K562 (cell line): ENCODE data around the gene COPS6. TPM values are rescaled to one million over a fixed set of nuclear protein-coding genes. Genes with fewer than 3 reads are reported as not detected.
A peak's percentile ranks its signal among the peaks of the same experiment; 100 is the strongest.

Experiments
- ATAC-seq: fragments of 200-7000 bp; cut with Tn5 transposase; 3 replicates; pipeline ENCODE4 v1.9.1; 2020; ENCODE audit warnings: moderate library complexity
- BruUV-seq: library from RNA; stranded (reverse); fragments of 400-500 nt; replicated peaks from 2 replicates; lab custom pipeline; 2021; lab: Mats Ljungman, UMichigan
- CTCF ChIA-PET: fragments of 300-600 bp; formaldehyde crosslinking; extraction: SDS; loops from one replicate; lab custom pipeline; 2021; ENCODE audit warnings: low intra/inter-chr PET ratio; lab: Yijun Ruan, JAX
- POLR2A ChIA-PET: fragments of 300-600, 350-650 bp; sonication (Branson Sonifier 250); formaldehyde crosslinking; extraction: SDS; loops from one replicate; lab custom pipeline; 2021; ENCODE audit warnings: antibody characterized with exemption, inconsistent platforms; lab: Yijun Ruan, JAX
- DNase-seq, 4 experiments: peaks; one replicate each; pipeline versions ENCODE4 v3.0.0 to v3.0.0-alpha.2; 2011 to 2018; ENCODE audit warnings: low spot score in 3 of 4, mixed read lengths in 3 of 4; ENCODE audit errors: extremely low read depth in 1 of 4
- FAIRE-seq: peaks from 2 replicates; lab custom pipeline; 2011; peaks lifted over from hg19 to GRCh38; lab: Jason Lieb, UNC
- H2AFZ ChIP-seq: 2 replicates; pipeline ENCODE4 v1.6.0; 2011; ENCODE audit warnings: low read depth, low read length, control low read depth, inconsistent platforms
- H3K27ac ChIP-seq: fragments of 200-600 bp; 3 replicates; pipeline ENCODE4 v1.8.0; 2011; ENCODE audit warnings: low read depth, mild to moderate bottlenecking, control low read depth, inconsistent platforms, low read length, moderate library complexity, mixed read lengths; ENCODE audit errors: extremely low read depth
- H3K27me3 ChIP-seq, 2 experiments: fragments of 300-600 bp in 1 of 2; 2 replicates in 1 of 2; 3 replicates in 1 of 2; pipeline versions ENCODE4 v1.6.0 to v1.8.0; 2011; ENCODE audit warnings: inconsistent platforms in 2 of 2, low read length in 2 of 2, mild to moderate bottlenecking in 1 of 2, mixed read lengths in 1 of 2, moderate library complexity in 1 of 2; ENCODE audit not compliant: control insufficient read depth in 2 of 2, insufficient read depth in 2 of 2
- H3K36me3 ChIP-seq: fragments of 300-600 bp; 3 replicates; pipeline ENCODE4 v1.8.0; 2011; ENCODE audit warnings: mild to moderate bottlenecking, low read length, inconsistent platforms; ENCODE audit not compliant: control insufficient read depth, insufficient read depth
- H3K4me1 ChIP-seq, 2 experiments: fragments of 200-600 bp in 1 of 2; replicated peaks in 1 of 2; 2 replicates in 1 of 2; 3 replicates in 1 of 2; pipeline versions ENCODE4 v1.5.1 to v1.8.0; 2011; ENCODE audit warnings: inconsistent platforms in 2 of 2, low read length in 2 of 2, mild to moderate bottlenecking in 1 of 2, mixed read lengths in 1 of 2, moderate library complexity in 1 of 2; ENCODE audit not compliant: control insufficient read depth in 2 of 2, insufficient read depth in 2 of 2
- H3K4me2 ChIP-seq: 2 replicates; pipeline ENCODE4 v1.6.1; 2011; ENCODE audit warnings: low read length, control low read depth, inconsistent platforms, mixed read lengths; ENCODE audit not compliant: insufficient read depth
- H3K4me3 ChIP-seq: fragments of 200-600 bp; sonication (generic), shearing (Covaris generic); 2 replicates; pipeline ENCODE4 v1.5.1; 2016; ENCODE audit warnings: control low read depth, inconsistent platforms
- H3K79me2 ChIP-seq: fragments of 200-600 bp; 3 replicates; pipeline ENCODE4 v1.8.0; 2011; ENCODE audit warnings: low read length, inconsistent platforms; ENCODE audit not compliant: control insufficient read depth, insufficient read depth
- H3K9ac ChIP-seq, 2 experiments: 2 replicates each; pipeline versions ENCODE4 v1.6.0 to v1.6.1; 2011; ENCODE audit warnings: low read depth in 2 of 2, low read length in 2 of 2, control low read depth in 1 of 2, inconsistent platforms in 1 of 2, mild to moderate bottlenecking in 1 of 2, mixed read lengths in 1 of 2; ENCODE audit not compliant: insufficient read depth in 1 of 2
- H3K9me1 ChIP-seq: one replicate; pipeline ENCODE4 v1.6.0; 2011; ENCODE audit warnings: inconsistent platforms, mild to moderate bottlenecking, low read length, moderate library complexity; ENCODE audit not compliant: control insufficient read depth, insufficient read depth
- H3K9me3 ChIP-seq: replicated peaks from 2 replicates; pipeline ENCODE4 v1.5.1; 2011; ENCODE audit warnings: low read depth, low read length, inconsistent platforms; ENCODE audit not compliant: control insufficient read depth, insufficient read depth
- H4K20me1 ChIP-seq: replicated peaks from 2 replicates; pipeline ENCODE4 v1.6.1; 2011; ENCODE audit warnings: low read length, inconsistent platforms, mixed read lengths; ENCODE audit not compliant: control insufficient read depth, insufficient read depth
- ARID1B ChIP-seq: fragments of 450-650 bp; IDR thresholded peaks from 2 replicates; pipeline ENCODE4 v1.6.1; 2016; ENCODE audit warnings: antibody characterized with exemption, mild to moderate bottlenecking, inconsistent platforms
- CBFA2T2 ChIP-seq: fragments of 450-650 bp; conservative IDR thresholded peaks from 2 replicates; pipeline ENCODE4 v1.6.1; 2017; ENCODE audit warnings: mild to moderate bottlenecking
- CBFA2T3 ChIP-seq: fragments of 450-650 bp; IDR thresholded peaks from 2 replicates; pipeline ENCODE4 v1.6.1; 2017
- DACH1 ChIP-seq: fragments of 450-650 bp; IDR thresholded peaks from 2 replicates; pipeline ENCODE4 v1.6.1; 2018; ENCODE audit not compliant: partially characterized antibody
- ETV1 ChIP-seq: fragments of 450-650 bp; conservative IDR thresholded peaks from 2 replicates; pipeline ENCODE4 v1.6.1; 2016; ENCODE audit warnings: missing genetic modification characterization, control low read depth, low read depth, missing compliant biosample characterization
- ETV5 ChIP-seq: sonication (generic); formaldehyde crosslinking; IDR thresholded peaks from 2 replicates; pipeline ENCODE4 v1.4.0; 2020; ENCODE audit warnings: low read depth, mild to moderate bottlenecking, missing genetic modification reagents
- KDM1A ChIP-seq, 2 experiments: fragments of 450-650 bp; IDR thresholded peaks; 2 replicates each; pipeline ENCODE4 v1.6.1; 2016; ENCODE audit warnings: mild to moderate bottlenecking in 2 of 2
- MAFF ChIP-seq: IDR thresholded peaks from 2 replicates; pipeline ENCODE4 v1.6.1; 2012; ENCODE audit warnings: low read length, improper control_type of control experiment
- NCOR1 ChIP-seq: fragments of 450-650 bp; IDR thresholded peaks from 2 replicates; pipeline ENCODE4 v1.6.1; 2016; ENCODE audit warnings: mild to moderate bottlenecking, moderate library complexity
- NFE2 ChIP-seq: IDR thresholded peaks from 2 replicates; pipeline ENCODE4 v1.6.1; 2014; ENCODE audit warnings: antibody characterized with exemption, low read depth
- RCOR1 ChIP-seq, 2 experiments: IDR thresholded peaks; 2 replicates each; pipeline ENCODE4 v1.6.1; 2012; ENCODE audit warnings: low read depth in 2 of 2, low read length in 2 of 2, borderline replicate concordance in 1 of 2, improper control_type of control experiment in 1 of 2
- SIRT6 ChIP-seq: IDR thresholded peaks from one replicate; pipeline ENCODE4 v1.6.1; 2012; ENCODE audit warnings: low read depth, mild to moderate bottlenecking, control low read depth, inconsistent platforms, low read length, moderate library complexity
- SOX6 ChIP-seq: fragments of 450-650 bp; IDR thresholded peaks from 2 replicates; pipeline ENCODE4 v1.6.1; 2014; ENCODE audit warnings: mild to moderate bottlenecking
- TAL1 ChIP-seq: fragments of 450-650 bp; IDR thresholded peaks from 2 replicates; pipeline ENCODE4 v1.6.1; 2016; ENCODE audit warnings: mild to moderate bottlenecking
- TCF3 ChIP-seq: sonication (generic); formaldehyde crosslinking; IDR thresholded peaks from 2 replicates; pipeline ENCODE4 v1.4.0; 2020; ENCODE audit warnings: mild to moderate bottlenecking, missing genetic modification reagents
- ZNF589 ChIP-seq: fragments of 200-800 bp; sonication (Bioruptor generic); IDR thresholded peaks from 2 replicates; pipeline ENCODE4 v1.6.1; 2016; ENCODE audit warnings: low read depth, missing genetic modification characterization, missing compliant biosample characterization
- WGBS: fragments of 100-300 bp; shearing (Covaris generic); methylation state at CpG from one replicate; pipeline ENCODE4 v1.1.6; 2016; ENCODE audit warnings: low coverage, mixed read lengths; ENCODE audit not compliant: insufficient coverage; ENCODE audit errors: missing lambda C conversion rate; 5-methylcytosine and 5-hydroxymethylcytosine counted together
- in situ Hi-C: fragments of 300-500 bp; cut with MboI; formaldehyde crosslinking; loops from 4 replicates; pipeline ENCODE4 v1.15.0; 2018; ENCODE audit warnings: inconsistent platforms, mixed read lengths
- intact Hi-C: fragments of 100-400 bp; cut with micrococcal nuclease; formaldehyde crosslinking; loops from 2 replicates; pipeline ENCODE4 v1.14.2; 2022
- polyA plus RNA-seq, 8 experiments: library from polyadenylated mRNA; depleted of rRNA in 4 of 8; stranded (reverse) in 5 of 8; unstranded in 3 of 8; fragments of >200 nt; fragmentation: Nextera tagmentation in 2 of 8; fragmentation: Illumina TruSeq in 1 of 8; extraction: Ambion mirVana in 2 of 8; extraction: Trizol in 1 of 8; gene quantifications; 2 replicates each; pipeline versions ENCODE4 v1.2.1 to v1.2.3, GENCODE V29; 2011 to 2014; ENCODE audit warnings: inconsistent platforms in 1 of 8, missing spikeins in 1 of 8
- total RNA-seq, 7 experiments: library from RNA; depleted of rRNA in 6 of 7; stranded (reverse); fragments of >200 nt in 6 of 7; fragmentation: Illumina TruSeq in 2 of 7; extraction: Trizol in 2 of 7; gene quantifications; 2 replicates each; pipeline versions ENCODE4 v1.2.1 to v1.2.3, GENCODE V29; 2011 to 2021; ENCODE audit warnings: low replicate concordance in 1 of 7
- TF ChIP-seq, protein P1 (sequence below): sonication (generic); formaldehyde crosslinking; IDR thresholded peaks from 2 replicates; pipeline ENCODE4 v1.8.0; 2022; ENCODE audit warnings: missing genetic modification reagents, mild to moderate bottlenecking, moderate library complexity, borderline replicate concordance

Gene COPS6
- total and polyA plus RNA-seq, 9 of the 15 experiments (the other 6 are each of a cell fraction or from before 2014, with no cell fraction given) = 63.0 to 331 (median 168) TPM

DNA sequence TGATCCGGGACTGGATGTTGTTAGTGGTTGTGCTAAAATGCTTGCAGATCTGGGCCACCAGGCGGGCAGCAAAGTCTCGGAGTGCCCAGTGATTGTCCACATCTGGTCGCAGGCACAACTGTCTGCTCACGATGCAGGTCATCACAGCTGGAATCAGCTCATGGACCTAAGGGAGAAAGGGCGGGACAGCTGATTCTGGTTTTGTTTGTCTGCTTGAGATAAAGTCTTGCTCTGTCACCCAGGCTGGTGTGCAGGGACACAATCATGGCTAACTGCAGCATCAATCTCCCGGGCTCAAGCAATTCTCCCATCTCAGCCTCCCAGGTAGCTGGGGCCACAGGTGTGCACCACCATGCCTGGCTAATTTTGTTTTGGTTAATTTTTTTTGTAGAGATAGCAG, 22.4 kb downstream of the COPS6 start:
- Histone ChIP-seq H3K79me2 (no peaks in the 10 kb centered on the region), H3K27ac (no peak overlapping the region), H3K9ac (peak overlapping the region in 1 of 2 experiments; percentile 18; a peak in 2 of 4 replicates), H3K4me1 (peaks cover 2 to 31% of the 10 kb centered on the region in 2 experiments; a peak in 4 of 5 replicates), H3K9me1 (peaks cover 3% of the 10 kb centered on the region), H2AFZ (no peak overlapping the region), H4K20me1 (no peaks in the 10 kb centered on the region), H3K27me3 (no peaks in the 10 kb centered on the region), H3K9me3 (no peaks in the 10 kb centered on the region), H3K4me2 (no peak overlapping the region), H3K36me3 (peaks cover 75% of the 10 kb centered on the region; the same call in 2 of the 3 replicates), H3K4me3 (no peak overlapping the region)
- DNase-seq (peak in 1 of 4 experiments; percentile 54), FAIRE-seq (peak; percentile 86), ATAC-seq (no peak)
- intact Hi-C loops = no loop called here
- peak; percentile 78 for TF ChIP-seq CBFA2T3
- TF ChIP-seq CBFA2T2 = peak; percentile 61
- peak; percentile 17 for TF ChIP-seq DACH1
- no peak for TF ChIP-seq SIRT6
- no peak for TF ChIP-seq ETV5 (CRISPR knock-in tag)
- TF ChIP-seq NFE2 = peak; percentile 48; the same call in 1 of the 2 replicates
- peak in 1 of 2 experiments; percentile 52; a peak in 1 of 4 replicates for TF ChIP-seq RCOR1 (IDR thresholded peaks at IDR 0.05; ENCODE audit: borderline replicate concordance in 1 of 2, low read depth in 2 of 2, low read length in 2 of 2)
- TF ChIP-seq ETV1 (tag) = no peak
- peak; percentile 40 for TF ChIP-seq ARID1B
- peak; percentile 8 to 31; a peak in 2 of 4 replicates for TF ChIP-seq KDM1A (IDR thresholded peaks at IDR 0.05)
- TF ChIP-seq, protein P1, sequence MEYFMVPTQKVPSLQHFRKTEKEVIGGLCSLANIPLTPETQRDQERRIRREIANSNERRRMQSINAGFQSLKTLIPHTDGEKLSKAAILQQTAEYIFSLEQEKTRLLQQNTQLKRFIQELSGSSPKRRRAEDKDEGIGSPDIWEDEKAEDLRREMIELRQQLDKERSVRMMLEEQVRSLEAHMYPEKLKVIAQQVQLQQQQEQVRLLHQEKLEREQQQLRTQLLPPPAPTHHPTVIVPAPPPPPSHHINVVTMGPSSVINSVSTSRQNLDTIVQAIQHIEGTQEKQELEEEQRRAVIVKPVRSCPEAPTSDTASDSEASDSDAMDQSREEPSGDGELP (CRISPR knock-in tag) = peak; percentile 91
- peak; percentile 35; the same call in 1 of the 2 replicates for TF ChIP-seq MAFF
- TF ChIP-seq TCF3 = peak; percentile 61
- TF ChIP-seq ZNF589 (CRISPR knock-in tag) = no peak
- TF ChIP-seq TAL1 = peak; percentile 46; the same call in 1 of the 2 replicates
- TF ChIP-seq SOX6 = 0 out of 2 replicates have a peak, but pooled peaks have one; percentile 14
- peak; percentile 39; the same call in 1 of the 2 replicates for TF ChIP-seq NCOR1
- WGBS = 45% methylated on average over 6 of the region's 7 CpGs
- ChIA-PET POLR2A (interaction anchor here (1.5 to 5.9 kb wide), 2 partner anchors 9 to 14 kb away, joined by 6 to 47 read pairs; partner anchors contain the start of genes AP4M1 and MCM7), CTCF (no interaction called here)
- in situ Hi-C loops = loop anchor here (10.0 kb wide), 1 partner anchor 1724 kb away; no protein-coding TSS in a partner anchor
- BruUV-seq = no TSS peak
